AG09319 (cell line): ENCODE data around the gene ADGRD2.

ENCODE experiments used
- DNase-seq: peaks from one replicate; pipeline ENCODE4 v3.0.0-alpha.2; 2010; ENCODE audit warnings: low read depth; ENCODE audit errors: extremely low read depth
- CTCF ChIP-seq: IDR thresholded peaks from 2 replicates; pipeline ENCODE4 v1.5.1; 2011; ENCODE audit warnings: low read depth, mild to moderate bottlenecking, inconsistent platforms, low read length, moderate library complexity

ADGRD2 gene

GRCh38 chr9:124481115-124481514, 30.9 kb downstream of the ADGRD2 start:
- DNase-seq, result no peak
- TF ChIP-seq CTCF, result no peak

- no peak for TF ChIP-seq CTCF
- DNase-seq, result no peak
Observed at GRCh38 chr9:124482431-124483031, 32.3 kb downstream of the ADGRD2 start.

- DNase-seq, result no peak
- TF ChIP-seq CTCF, result no peak
Observed at GRCh38 chr9:124483481-124483880, 33.2 kb downstream of the ADGRD2 start.

GRCh38 chr9:124485201-124485600, 35.0 kb downstream of the ADGRD2 start:
- TF ChIP-seq CTCF, result no peak
- no peak for DNase-seq

GRCh38 chr9:124485936-124486335, 35.7 kb downstream of the ADGRD2 start:
- TF ChIP-seq CTCF, result no peak
- no peak for DNase-seq

GRCh38 chr9:124486778-124487259, 36.6 kb downstream of the ADGRD2 start:
- TF ChIP-seq CTCF, result no peak
- no peak for DNase-seq

GRCh38 chr9:124487260-124488182, 37.3 kb downstream of the ADGRD2 start:
- no peak for TF ChIP-seq CTCF
- no peak for DNase-seq
